LNCaP clone FGC (cell line): ENCODE results near the gene ZNF367.

Experiments used
- DNase-seq: peaks from one replicate; pipeline ENCODE4 v3.0.0-alpha.2; 2011; ENCODE audit warnings: low read depth
- H3K4me3 ChIP-seq: 2 replicates; pipeline ENCODE4 v1.5.1; 2011; ENCODE audit warnings: mild to moderate bottlenecking, low read depth, low read length, control low read depth
- CTCF ChIP-seq: IDR thresholded peaks from 2 replicates; pipeline ENCODE4 v1.5.1; 2012; ENCODE audit warnings: mild to moderate bottlenecking; ENCODE audit not compliant: control insufficient read depth, insufficient read depth; ENCODE audit errors: extremely low read depth

The ZNF367 gene

DNA sequence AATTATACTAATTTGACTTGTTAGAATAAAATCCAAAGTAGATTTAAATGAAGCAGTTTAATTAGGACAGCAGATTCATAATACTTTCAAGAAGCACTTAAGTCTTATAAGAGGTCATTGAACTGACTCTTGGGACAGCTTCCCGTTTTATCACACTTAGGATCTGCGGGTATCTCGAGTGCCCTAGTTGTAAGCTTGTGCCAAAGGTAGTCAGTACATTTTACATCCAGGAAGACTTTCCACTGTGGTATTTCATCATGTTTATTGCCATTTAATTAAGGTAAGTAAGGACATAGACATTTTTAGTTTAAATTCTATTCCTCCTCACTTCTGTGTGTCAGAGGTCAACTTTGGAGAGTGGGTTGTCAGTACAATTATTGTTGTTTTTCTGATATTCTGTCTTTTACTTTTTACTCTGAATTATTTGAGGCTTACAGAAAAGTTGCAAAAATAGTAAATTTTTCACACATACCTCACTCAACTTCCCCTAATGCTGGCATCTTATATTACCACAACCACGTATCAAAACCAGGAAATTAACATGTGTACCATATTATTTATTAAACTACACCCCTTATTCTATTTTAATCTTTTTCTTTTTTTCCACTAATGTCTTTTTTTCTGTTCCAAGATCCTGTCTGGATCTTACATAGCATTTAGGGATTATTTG lies 7.5 kb upstream of the ZNF367 start:
- no peak for TF ChIP-seq CTCF
- H3K4me3 ChIP-seq, result no peak overlapping the region
- DNase-seq, result no peak

DNA sequence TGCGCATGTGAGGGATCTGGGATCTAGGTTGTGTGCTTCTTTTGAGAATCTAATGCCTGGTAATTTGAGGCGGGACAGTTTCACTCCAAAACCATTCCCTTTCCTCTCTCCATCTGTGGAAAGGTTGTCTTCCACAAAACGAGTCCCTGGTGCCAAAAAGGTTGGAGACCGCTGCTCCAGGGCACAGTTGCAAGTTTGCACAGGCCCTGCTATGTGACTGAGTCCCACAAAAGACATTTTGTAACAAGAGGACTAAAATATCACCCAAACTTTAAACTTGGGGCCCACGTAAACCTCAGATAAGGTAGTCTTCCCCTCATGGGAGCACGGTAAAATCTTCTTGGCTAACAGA lies 5.8 kb upstream of the ZNF367 start:
- no peak for DNase-seq
- no peak overlapping the region for H3K4me3 ChIP-seq
- TF ChIP-seq CTCF, result no peak

DNA sequence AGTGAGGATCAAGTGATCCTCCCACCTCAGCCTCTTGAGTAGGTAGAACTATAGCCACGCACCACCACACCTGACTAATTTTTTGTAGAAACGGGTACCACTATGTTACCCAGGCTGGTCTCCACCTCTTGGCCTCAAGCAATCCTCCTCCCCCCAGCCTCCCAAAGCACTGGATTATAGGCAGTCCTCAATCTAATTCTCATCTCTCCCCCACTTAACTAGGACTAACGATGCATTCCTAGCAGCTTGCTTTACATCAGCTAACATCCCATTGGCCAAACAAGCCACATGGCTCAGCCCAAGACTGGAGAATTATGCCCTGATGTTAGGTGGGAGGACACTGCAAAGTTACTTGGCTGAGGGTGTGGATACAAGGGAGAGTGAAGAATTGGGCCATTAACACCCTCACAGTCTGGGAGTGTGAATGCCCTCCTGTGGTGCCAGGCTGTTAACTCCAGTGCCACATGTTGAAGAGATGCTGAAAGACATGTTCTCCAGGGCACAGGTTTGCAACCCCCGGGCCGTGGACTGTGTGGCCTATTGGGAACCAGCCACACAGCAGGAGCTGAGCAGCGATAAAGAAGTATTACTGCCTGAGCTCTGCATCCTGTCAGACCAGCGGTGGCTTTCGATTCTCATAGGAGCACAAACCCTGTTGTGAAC lies 5.3 kb upstream of the ZNF367 start:
- no peak overlapping the region for H3K4me3 ChIP-seq
- TF ChIP-seq CTCF, result no peak
- no peak for DNase-seq

DNA sequence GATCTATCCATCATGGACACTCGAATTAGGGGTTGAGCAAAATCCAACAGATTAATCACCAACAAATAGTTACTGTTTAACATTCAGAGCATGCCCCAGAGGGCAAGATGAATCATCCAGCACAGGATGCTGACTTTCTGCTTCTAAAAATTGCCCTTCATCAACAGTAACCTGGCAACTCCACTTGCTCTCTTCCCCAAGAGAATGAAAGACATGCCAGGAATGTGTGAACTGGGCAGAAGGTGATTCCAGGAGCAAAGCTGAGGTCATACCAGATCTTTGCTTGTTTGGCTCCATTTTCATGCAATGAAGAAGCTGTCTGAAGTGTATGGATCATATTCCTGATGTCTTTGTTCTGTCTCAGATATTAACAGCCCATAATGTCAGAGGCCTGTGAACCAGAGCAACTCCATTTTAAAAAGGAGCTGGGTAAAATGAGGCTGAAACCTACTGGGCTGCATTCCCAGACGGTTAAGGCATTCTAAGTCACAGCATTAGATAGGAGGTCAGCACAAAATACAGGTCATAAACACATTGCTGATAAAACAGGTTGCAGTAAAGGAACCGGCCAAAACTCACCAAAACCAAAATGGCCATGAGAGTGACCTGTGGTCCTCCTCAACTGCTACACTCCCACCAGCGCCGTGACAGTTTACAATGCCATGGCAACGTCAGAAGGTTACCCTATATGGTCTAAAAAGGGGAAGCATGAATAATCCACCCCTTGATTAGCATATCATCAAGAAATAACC lies 2.5 kb upstream of the ZNF367 start:
- no peak overlapping the region for H3K4me3 ChIP-seq
- no peak for TF ChIP-seq CTCF
- no peak for DNase-seq

GRCh38 chr9:96419691-96419969 lies 1.5 kb upstream of the ZNF367 start:
- H3K4me3 ChIP-seq, result peak overlapping the region; percentile 73
- DNase-seq, result no peak
- TF ChIP-seq CTCF, result no peak

GRCh38 chr9:96418920-96419690 lies 935 bp upstream of the ZNF367 start:
- H3K4me3 ChIP-seq, result peak overlapping the region; percentile 73
- TF ChIP-seq CTCF, result no peak
- no peak for DNase-seq
